Hepatocyte (in vitro differentiated cells): ENCODE measurements around the gene OTOGL.

Source experiments
- CTCF ChIP-seq: fragments of 200-600 bp; sonication (generic); IDR thresholded peaks from 2 replicates; pipeline ENCODE4 v1.5.1; 2016; ENCODE audit warnings: antibody characterized with exemption, mild to moderate bottlenecking; ENCODE audit not compliant: poor library complexity
- EZH2 ChIP-seq: fragments of 200-600 bp; sonication (generic); IDR thresholded peaks from 2 replicates; pipeline ENCODE4 v1.6.1; 2016; ENCODE audit warnings: antibody characterized with exemption, mild to moderate bottlenecking, borderline replicate concordance
- EZH2phosphoT487 ChIP-seq: fragments of 200-600 bp; sonication (generic); IDR thresholded peaks from one replicate; pipeline ENCODE4 v1.6.1; 2018; ENCODE audit warnings: antibody characterized with exemption, mild to moderate bottlenecking, low read depth, moderate library complexity; ENCODE audit not compliant: unreplicated experiment, severe bottlenecking

- TF ChIP-seq CTCF: no peak
- no peak for TF ChIP-seq EZH2
- TF ChIP-seq EZH2phosphoT487: no peak
Measured at GRCh38 chr12:80140005-80140404, 40.7 kb downstream of the OTOGL start.
